NCI-H2227 treated with DMSO at 0.1 percent for 48 hours (cell line): ENCODE data around the gene PARP6.

Experiments
- DNase-seq: peaks from one replicate; lab custom pipeline; 2025; lab: John Stamatoyannopoulos, UW

PARP6 gene

GRCh38 chr15:72230197-72231065 is 41.9 kb downstream of the PARP6 start:
- peak; percentile 81 for DNase-seq

- DNase-seq, result no peak
Observed at GRCh38 chr15:72229947-72230196, 42.5 kb downstream of the PARP6 start.

- DNase-seq, result no peak
Observed at GRCh38 chr15:72229076-72229946, 43.0 kb downstream of the PARP6 start.

GRCh38 chr15:72227720-72228119 is 44.6 kb downstream of the PARP6 start:
- no peak for DNase-seq

DNA sequence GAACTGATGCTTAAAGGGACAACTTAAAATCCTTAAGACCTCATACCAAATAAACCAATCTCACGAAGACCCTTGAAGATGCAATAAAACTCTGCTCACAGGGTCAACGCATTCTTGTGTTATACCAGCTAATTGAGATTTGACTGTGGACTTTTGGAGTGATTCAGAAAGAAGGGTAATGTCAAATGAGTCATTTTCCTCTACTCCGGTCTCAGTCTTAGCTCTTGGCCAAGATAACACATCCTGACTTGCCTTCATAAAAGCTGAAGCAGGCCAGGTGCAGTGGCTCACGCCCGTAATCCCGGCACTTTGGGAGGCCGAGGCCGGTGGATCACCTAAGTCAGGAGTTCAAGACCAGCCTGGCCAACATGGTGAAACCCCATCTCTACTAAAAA is 45.2 kb downstream of the PARP6 start:
- no peak for DNase-seq

- DNase-seq, result no peak
Observed at GRCh38 chr15:72223278-72223677, 49.1 kb downstream of the PARP6 start.

DNA sequence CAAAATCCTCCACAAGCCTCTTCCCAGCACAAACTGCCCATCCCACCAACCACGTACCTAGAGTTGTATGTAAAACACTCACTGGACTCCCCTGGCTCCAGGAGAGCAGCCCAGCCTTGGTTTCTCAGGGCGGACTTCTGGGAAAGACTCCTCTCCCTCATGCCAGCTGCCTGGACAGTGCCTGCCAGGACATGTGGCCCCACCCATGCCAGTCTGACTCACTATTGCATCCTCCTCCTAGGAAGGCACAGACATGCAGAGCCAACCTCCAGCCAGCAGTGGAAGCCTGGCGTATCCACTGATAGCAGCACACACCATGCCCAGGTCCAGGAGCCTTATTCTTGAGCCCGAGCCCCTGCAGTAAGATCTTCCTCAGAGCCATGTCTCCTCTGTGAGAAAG is 50.0 kb downstream of the PARP6 start:
- no peak for DNase-seq

GRCh38 chr15:72220687-72221086 is 51.7 kb downstream of the PARP6 start:
- no peak for DNase-seq

GRCh38 chr15:72217216-72217615 is 55.1 kb downstream of the PARP6 start:
- no peak for DNase-seq

DNA sequence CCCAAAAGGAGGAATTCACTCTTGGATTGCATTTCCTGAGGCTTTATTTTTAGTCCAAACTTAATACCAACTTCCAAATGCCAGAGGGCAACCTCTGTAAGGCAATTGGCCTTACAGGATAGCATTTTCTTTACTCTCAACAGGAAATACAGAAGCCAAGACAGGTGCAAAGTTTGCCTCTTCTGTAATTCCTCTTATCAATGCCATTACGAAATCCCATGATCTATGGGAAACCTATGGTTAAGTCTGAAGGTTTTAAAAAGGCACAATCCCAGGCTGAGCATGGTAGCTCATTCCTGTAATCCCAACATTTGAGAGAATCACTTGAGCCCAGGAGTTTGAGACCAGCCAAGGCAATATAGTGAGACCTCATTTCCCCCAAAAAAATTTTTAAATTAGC is 56.3 kb downstream of the PARP6 start:
- DNase-seq, result no peak

DNA sequence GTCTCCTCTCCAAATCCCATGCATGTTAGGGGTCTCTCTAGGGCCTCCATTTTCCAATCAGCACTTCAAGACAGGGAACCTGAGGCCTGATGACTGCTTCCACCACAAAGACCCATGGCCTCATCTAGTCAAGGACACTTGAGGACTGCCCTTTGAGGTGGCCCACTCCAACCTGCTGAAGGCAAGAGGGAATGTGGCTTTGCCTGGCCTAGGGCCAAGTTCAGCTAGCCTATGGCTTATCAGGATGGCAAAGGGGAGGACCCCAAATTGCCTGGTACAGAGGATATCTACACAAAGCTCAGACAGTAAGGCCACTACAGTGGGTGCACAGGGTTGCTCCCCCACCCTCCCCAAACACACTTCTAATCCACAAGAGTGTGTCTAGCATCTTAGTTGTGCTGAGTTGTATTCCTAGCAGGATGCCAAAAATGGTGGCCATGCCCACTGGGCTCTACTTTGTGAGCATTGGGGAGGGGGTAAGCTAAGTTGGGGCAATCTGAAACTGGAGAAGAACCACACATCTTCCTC is 64.7 kb downstream of the PARP6 start:
- DNase-seq, result no peak

DNA sequence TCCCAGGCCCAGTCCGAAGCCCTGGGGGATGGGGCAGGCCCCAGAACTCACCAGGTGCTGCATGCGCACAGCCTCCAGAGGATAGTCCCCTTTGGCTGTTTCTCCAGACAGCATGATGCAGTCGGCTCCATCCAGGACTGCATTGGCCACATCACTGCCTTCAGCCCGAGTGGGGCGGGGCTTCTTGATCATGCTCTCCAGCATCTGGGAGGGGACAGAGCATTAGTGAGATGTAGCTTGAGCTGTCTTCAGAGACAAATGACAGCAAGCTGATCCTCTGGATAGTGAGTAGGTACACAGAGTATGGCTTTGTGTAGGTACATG is 65.7 kb downstream of the PARP6 start:
- DNase-seq, result no peak

GRCh38 chr15:72205896-72206676 is 66.3 kb downstream of the PARP6 start:
- DNase-seq, result no peak

GRCh38 chr15:72205273-72205672 is 67.1 kb downstream of the PARP6 start:
- no peak for DNase-seq

GRCh38 chr15:72203507-72203837 is 68.9 kb downstream of the PARP6 start:
- no peak for DNase-seq

DNA sequence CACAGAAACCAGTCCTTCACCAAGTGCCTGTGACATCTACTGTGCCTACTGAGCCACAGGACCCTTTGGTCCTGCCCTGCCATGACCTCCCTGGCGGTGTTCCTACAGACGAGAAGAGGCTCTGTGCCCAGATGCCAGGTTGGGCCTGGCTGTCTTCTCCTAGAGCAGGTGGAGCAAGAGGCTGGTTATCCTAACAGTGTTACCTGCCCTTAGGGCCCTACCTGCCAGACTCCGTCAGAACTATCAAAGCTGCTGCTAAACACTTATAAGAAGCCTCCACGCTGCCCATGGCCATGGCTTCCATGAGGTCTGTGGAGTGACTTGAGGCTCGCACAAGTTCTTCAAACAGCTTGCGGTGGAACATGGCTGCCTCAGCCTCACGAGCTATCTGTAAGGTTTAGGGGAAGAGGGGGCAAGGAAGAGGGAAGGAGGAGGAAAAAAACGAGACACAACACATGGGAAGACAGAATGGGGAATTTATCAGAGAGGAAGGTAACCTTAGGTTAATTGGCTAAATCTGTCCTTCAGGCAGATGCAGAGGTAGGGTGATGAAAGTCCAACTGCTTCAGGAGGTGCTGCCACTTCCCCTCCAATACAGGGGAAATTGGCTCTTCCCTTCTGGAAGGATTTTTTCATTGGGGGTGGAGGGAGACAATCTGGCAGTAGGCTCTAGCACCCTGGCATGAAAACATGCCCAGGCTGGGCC is 69.4 kb downstream of the PARP6 start:
- no peak for DNase-seq

DNA sequence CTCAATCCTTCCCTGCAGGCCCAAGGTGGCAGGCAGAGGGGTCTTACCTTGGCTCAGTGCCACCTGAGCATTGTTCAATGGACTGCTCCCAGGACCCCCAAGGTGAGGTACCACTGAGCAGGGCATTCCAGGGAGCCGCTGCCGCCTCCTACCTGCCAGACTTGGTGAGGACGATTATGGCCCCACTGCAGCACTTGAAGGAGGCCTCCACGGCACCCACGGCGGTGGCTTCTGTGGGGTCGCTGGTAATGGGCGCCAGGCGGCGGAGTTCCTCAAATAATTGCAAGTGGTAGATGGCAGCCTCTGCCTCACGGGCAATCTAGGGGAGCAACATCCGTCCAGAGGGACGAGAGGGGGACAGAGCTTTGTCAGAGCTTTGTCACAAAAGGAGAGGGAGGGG is 70.1 kb downstream of the PARP6 start:
- no peak for DNase-seq

GRCh38 chr15:72201391-72201921 is 70.9 kb downstream of the PARP6 start:
- no peak for DNase-seq

DNA sequence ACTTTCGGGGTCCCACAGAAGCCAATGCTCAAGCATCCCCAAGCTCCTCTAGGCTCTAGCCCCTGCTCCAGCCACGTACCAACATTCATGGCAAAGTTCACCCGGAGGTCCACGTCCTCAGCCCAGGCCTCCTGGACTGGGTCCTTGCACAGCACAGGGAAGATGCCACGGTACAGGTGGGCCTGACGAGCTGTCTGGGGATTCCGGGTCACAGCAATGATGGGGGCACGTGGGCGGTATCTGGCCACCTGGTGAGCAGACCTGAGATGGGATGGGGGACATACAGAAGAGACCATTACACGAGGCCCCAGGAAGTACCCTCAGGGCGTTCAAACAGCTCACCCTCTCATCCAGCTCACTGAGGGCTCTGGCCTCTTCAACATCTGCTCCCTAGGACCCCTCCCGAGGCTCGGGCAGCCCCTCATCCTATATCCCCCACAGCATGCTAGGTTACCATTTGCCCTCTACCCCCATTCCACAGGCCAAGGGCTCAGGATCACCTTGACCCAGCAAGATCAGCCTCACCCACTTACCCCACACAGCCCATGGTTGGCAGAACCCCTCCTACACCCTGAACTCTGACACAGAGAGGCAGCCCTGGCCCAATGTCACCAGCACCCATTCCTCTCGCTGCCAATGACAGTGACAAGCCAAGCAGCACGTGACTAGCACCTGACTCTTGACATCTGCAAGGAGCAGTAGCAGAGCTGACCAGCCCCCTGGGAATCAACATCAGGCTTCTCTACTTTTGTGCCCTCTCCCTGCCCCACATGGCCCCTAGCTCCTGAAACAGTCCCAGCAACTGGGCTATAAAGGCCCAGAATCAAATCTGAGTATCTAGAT is 71.7 kb downstream of the PARP6 start:
- DNase-seq, result no peak

DNA sequence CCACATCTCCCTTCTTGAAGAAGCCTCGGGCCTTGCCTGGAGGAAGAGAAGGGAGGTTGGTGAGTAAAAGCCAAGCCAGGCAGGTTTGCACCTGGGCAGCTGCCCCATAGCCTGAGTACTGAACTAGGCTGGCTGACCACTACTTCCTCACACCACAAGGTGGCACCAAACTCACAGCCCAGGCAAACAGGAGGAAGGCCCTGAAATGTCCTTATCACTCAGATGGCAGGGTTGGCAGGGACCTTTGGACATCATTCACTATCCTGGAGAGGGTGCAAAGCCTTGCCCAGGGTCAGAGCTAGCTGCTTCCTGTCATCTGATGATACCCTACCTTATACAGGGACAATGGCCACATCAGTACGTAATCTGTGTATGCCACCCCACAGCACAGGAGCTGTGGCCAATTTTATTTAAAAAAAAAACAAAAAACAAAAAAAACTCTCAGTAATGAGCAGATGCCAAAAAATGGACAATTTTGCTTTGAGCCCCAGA is 72.6 kb downstream of the PARP6 start:
- DNase-seq, result peak; percentile 37

- DNase-seq, result no peak
Observed at GRCh38 chr15:72199205-72199515, 73.2 kb downstream of the PARP6 start.
